ENCODE results near the gene ETS2. TPM values are rescaled to one million over a fixed set of nuclear protein-coding genes. Genes with fewer than 3 reads are reported as not detected.

The ETS2 gene
- total RNA-seq, 4 donors from 2014 or later, result 51.6 to 201 (median 99.1) TPM

DNA sequence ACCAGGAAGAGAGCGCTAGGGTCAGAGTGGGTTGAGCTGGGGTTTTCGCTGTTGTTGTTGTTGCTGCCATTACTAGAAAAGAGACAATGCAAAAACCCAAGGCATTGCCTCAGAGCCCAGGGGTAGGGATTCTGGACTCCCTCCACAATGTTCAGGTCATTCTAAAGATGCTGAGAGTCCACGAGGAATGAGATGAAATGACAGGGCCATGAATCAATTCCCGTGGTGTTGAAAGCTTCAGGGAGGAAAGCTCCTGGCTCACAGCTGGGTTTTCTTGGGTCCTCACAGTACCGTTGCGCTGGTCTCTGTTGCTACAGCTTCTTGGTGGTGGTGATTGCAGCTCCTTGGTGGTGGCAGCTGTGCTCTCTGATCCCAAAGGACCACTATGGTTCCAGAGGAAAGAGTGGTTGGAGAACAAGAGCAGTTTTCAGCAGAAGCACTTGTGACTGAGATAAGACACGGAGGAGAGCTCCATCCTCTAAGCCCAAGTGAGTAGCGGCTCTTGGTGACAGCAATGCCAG is 58.2 kb downstream of the ETS2 start:
- DNase-seq (ENCODE audit: low spot score) (no peak), ATAC-seq (ENCODE audit: low FRiP score) (no peak)
- no peak for TF ChIP-seq CTCF (IDR thresholded peaks at IDR 0.05)

DNA sequence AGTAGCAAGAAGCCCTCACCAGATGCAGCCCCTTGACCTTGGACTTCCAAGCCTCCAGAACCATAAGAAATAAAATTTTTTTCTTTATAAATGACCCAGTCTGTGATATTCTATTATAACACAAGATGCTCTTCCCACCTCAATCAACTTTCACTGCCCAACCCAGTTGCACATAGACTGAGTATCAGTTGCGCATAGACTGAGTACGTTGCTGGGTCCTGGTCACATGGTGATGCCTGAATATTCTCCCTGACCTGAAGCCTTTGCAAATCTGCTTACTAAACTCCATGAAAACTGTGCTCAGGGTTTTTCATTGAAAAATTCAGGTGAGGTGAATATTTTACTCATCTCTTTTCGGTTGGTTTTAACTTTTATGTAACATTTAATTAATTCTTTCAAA is 59.2 kb downstream of the ETS2 start:
- no peak for TF ChIP-seq CTCF (IDR thresholded peaks at IDR 0.05)
- no peak for DNase-seq (ENCODE audit: low spot score)
- no peak for ATAC-seq (ENCODE audit: low FRiP score)

DNA sequence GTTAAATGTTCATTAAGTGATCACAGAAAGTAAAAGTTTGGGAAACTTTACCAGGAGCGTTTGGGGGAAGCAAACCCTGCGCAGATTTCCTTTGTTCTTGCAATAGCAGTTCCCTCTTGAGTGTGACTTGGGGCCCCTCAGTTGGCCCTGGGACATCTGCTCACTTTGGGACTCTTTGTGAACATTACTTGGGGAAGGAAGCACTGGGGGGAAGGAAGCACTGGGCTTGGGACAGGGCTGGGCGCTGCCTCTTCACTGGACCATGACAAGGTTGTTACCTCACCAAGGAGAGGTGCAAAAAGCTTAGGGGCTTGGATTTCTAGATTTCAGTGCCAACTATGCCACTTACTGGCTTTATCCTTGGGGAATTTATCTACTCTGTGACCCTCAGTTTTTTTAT is 63.5 kb downstream of the ETS2 start:
- DNase-seq (ENCODE audit: low spot score) (no peak), ATAC-seq (ENCODE audit: low FRiP score) (no peak)
- no peak for TF ChIP-seq CTCF (IDR thresholded peaks at IDR 0.05)

DNA sequence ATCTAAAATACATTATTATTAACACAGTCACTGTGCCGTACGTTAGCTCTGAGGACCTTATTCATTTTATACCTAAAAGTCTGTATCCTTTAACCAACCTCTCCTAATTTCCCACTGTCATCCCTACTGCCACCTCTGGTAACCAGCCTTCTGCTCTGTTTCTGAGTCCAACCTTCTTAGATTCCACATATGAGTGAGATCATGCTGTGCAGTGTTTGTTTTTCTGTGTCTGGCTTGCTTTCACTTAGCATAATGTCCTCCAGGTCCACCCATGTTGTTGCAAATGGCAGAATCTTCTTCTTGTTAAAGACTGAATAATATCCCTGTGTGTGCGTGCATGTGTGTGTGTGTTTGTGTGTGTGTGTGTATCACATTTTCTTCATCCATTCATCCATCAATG is 64.2 kb downstream of the ETS2 start:
- ATAC-seq (ENCODE audit: low FRiP score) (no peak), DNase-seq (ENCODE audit: low spot score) (no peak)
- no peak for TF ChIP-seq CTCF (IDR thresholded peaks at IDR 0.05)
